Sigmoid colon (tissue), 7 donors: ENCODE measurements around the gene ANAPC5. TPM values are rescaled to one million over a fixed set of nuclear protein-coding genes. Genes with fewer than 3 reads are reported as not detected.
A peak's percentile ranks its signal among the peaks of the same experiment; 100 is the strongest.

Experiments
- DNase-seq: peaks from one replicate; pipeline ENCODE4 v3.0.0-alpha.2; 2019
- H3K27ac ChIP-seq, 4 donors: fragments of 200-600 bp; sonication (generic); one replicate each; pipeline ENCODE4 v1.5.1; 2016 to 2019; ENCODE audit warnings: mild to moderate bottlenecking in 1 of 4
- H3K27me3 ChIP-seq, 3 donors: fragments of 200-600 bp; sonication (generic); one replicate each; pipeline ENCODE4 v1.5.1; 2019; ENCODE audit warnings: mild to moderate bottlenecking in 1 of 3
- H3K36me3 ChIP-seq, 4 donors: fragments of 200-600 bp; sonication (generic); one replicate each; pipeline ENCODE4 v1.5.1; 2016 to 2019
- H3K4me1 ChIP-seq, 4 donors: fragments of 200-600 bp; sonication (generic); one replicate each; pipeline ENCODE4 v1.5.1; 2017 to 2019
- H3K4me3 ChIP-seq, 4 donors: fragments of 200-600 bp; sonication (generic); one replicate each; pipeline ENCODE4 v1.5.1; 2017 to 2019; ENCODE audit warnings: mild to moderate bottlenecking in 2 of 4, moderate library complexity in 1 of 4
- H3K9me3 ChIP-seq, 4 donors: fragments of 200-600 bp in 3 of 4; sonication (generic) in 3 of 4; one replicate each; pipeline versions ENCODE4 v1.5.1 to v1.6.1; 2013 to 2019
- CTCF ChIP-seq, 4 experiments: fragments of 450-650 bp in 3 of 4; fragments of 200-600 bp in 1 of 4; IDR thresholded peaks; one replicate each; pipeline ENCODE4 v1.5.1; 2016 to 2019; ENCODE audit warnings: antibody characterized with exemption in 4 of 4, mild to moderate bottlenecking in 3 of 4, moderate library complexity in 2 of 4
- EP300 ChIP-seq, 4 donors: sonication (generic); formaldehyde crosslinking; IDR thresholded peaks; one replicate each; pipeline ENCODE4 v1.6.1; 2017; ENCODE audit warnings: antibody characterized with exemption in 4 of 4
- POLR2A ChIP-seq, 2 donors: fragments of 450-650 bp; IDR thresholded peaks; one replicate each; pipeline ENCODE4 v1.6.1; 2016; ENCODE audit warnings: antibody characterized with exemption in 2 of 2, mild to moderate bottlenecking in 2 of 2, moderate library complexity in 2 of 2
- POLR2AphosphoS5 ChIP-seq, 4 donors: sonication (generic); formaldehyde crosslinking; IDR thresholded peaks; one replicate each; pipeline ENCODE4 v1.6.1; 2017; ENCODE audit warnings: antibody characterized with exemption in 4 of 4
- WGBS, 2 donors: extraction: QIAGEN DNeasy Blood & Tissue Kit; methylation state at CpG; one replicate each; pipeline ENCODE4 v1.1.7; 2013; 5-methylcytosine and 5-hydroxymethylcytosine counted together
- intact Hi-C: fragments of 100-400 bp; cut with DNase I; formaldehyde crosslinking; loops from one replicate; pipeline ENCODE4 v1.15.1; 2023
- polyA plus RNA-seq, 3 donors: library from polyadenylated mRNA; stranded (reverse); fragments of 200-250 nt; gene quantifications; one replicate each; pipeline ENCODE4 v1.2.3, GENCODE V29; 2013
- total RNA-seq, 4 donors: library from RNA; depleted of rRNA; stranded (reverse); fragments of >200 nt; gene quantifications; one replicate each; pipeline ENCODE4 v1.1.0, GENCODE V29; 2016
- donor health status: healthy with polysubstance abuse.
- donor health status: Bipolar disorder and iron deficiency.
- donor health status: healthy.

The ANAPC5 gene
- total and polyA plus RNA-seq, 7 donors, result 51.6 to 93.6 (median 76.0) TPM

- DNase-seq, result no peak
- intact Hi-C loops, result no loop called here
- Histone ChIP-seq H3K27me3 (no peaks in the 10 kb centered on the region), H3K4me1 (peaks cover 0 to 31% (median 21%) of the 10 kb centered on the region in 4 donors), H3K27ac (no peak overlapping the region), H3K4me3 (no peak overlapping the region), H3K9me3 (no peaks in the 10 kb centered on the region), H3K36me3 (no peaks in the 10 kb centered on the region)
- WGBS, 2 donors, result 97% methylated on average over 14 of the region's 14 CpGs
- TF ChIP-seq POLR2A (IDR thresholded peaks at IDR 0.05), result no peak
- no peak for TF ChIP-seq CTCF (IDR thresholded peaks at IDR 0.05)
- no peak for TF ChIP-seq EP300 (IDR thresholded peaks at IDR 0.05)
- no peak for TF ChIP-seq POLR2AphosphoS5 (IDR thresholded peaks at IDR 0.05)
Observed at GRCh38 chr12:121397521-121397920, 45.3 kb upstream of the ANAPC5 start.

GRCh38 chr12:121392325-121392716, 40.1 kb upstream of the ANAPC5 start:
- TF ChIP-seq POLR2A (IDR thresholded peaks at IDR 0.05) (no peak), CTCF (IDR thresholded peaks at IDR 0.05) (no peak), POLR2AphosphoS5 (IDR thresholded peaks at IDR 0.05) (no peak), EP300 (IDR thresholded peaks at IDR 0.05) (no peak)
- DNase-seq, result no peak
- intact Hi-C loops, result no loop called here
- Histone ChIP-seq H3K27me3 (no peaks in the 10 kb centered on the region), H3K27ac (no peak overlapping the region), H3K4me1 (no peaks in the 10 kb centered on the region), H3K4me3 (peak overlapping the region in 1 of 4 donors; percentile 1), H3K36me3 (no peaks in the 10 kb centered on the region), H3K9me3 (no peaks in the 10 kb centered on the region)
- 90 to 91% methylated on average over 3 of the region's 3 CpGs for WGBS, 2 donors

GRCh38 chr12:121391619-121392324, 39.6 kb upstream of the ANAPC5 start:
- H3K36me3 ChIP-seq, result no peaks in the 10 kb centered on the region
- H3K27me3 ChIP-seq, result no peaks in the 10 kb centered on the region
- no peaks in the 10 kb centered on the region for H3K4me1 ChIP-seq
- 52 to 61% methylated on average over 10 of the region's 10 CpGs for WGBS, 2 donors
- peak overlapping the region in 2 of 4 donors; percentile 23 to 40 for H3K27ac ChIP-seq
- peak overlapping the region in 2 of 4 donors; percentile 1 to 14 for H3K4me3 ChIP-seq
- intact Hi-C loops, result no loop called here
- no peak for DNase-seq
- H3K9me3 ChIP-seq, result no peaks in the 10 kb centered on the region
- no peak for TF ChIP-seq POLR2AphosphoS5 (IDR thresholded peaks at IDR 0.05)
- no peak for TF ChIP-seq CTCF (IDR thresholded peaks at IDR 0.05)
- TF ChIP-seq POLR2A (IDR thresholded peaks at IDR 0.05), result no peak
- no peak for TF ChIP-seq EP300 (IDR thresholded peaks at IDR 0.05)

- DNase-seq, result no peak
- Histone ChIP-seq H3K36me3 (no peaks in the 10 kb centered on the region), H3K4me1 (no peaks in the 10 kb centered on the region), H3K27me3 (no peaks in the 10 kb centered on the region), H3K9me3 (no peaks in the 10 kb centered on the region), H3K4me3 (no peak overlapping the region), H3K27ac (no peak overlapping the region)
- WGBS, 2 donors, result 92 to 94% methylated on average over 2 of the region's 2 CpGs
- intact Hi-C loops, result no loop called here
- TF ChIP-seq POLR2A (IDR thresholded peaks at IDR 0.05), result no peak
- no peak for TF ChIP-seq EP300 (IDR thresholded peaks at IDR 0.05)
- TF ChIP-seq POLR2AphosphoS5 (IDR thresholded peaks at IDR 0.05), result no peak
- no peak for TF ChIP-seq CTCF (IDR thresholded peaks at IDR 0.05)
Observed at GRCh38 chr12:121390856-121391255, 38.6 kb upstream of the ANAPC5 start.
